ENCODE results near the gene DSPP.
"Not testable (repeated sequence)": the region's sequence is repeated elsewhere in the genome, so short reads cannot be mapped to it uniquely, and the experiment has no call there.

GRCh38 chr4:87574376-87574775, 34.0 kb upstream of the DSPP start:
- not testable (repeated sequence) for TF ChIP-seq CTCF (IDR thresholded peaks at IDR 0.05); RAD21 (IDR thresholded peaks at IDR 0.05; ENCODE audit: low read length); NRF1 (IDR thresholded peaks at IDR 0.05; ENCODE audit: low read depth, low read length); MXI1 (IDR thresholded peaks at IDR 0.05; ENCODE audit: low read depth, low read length); MEF2A (IDR thresholded peaks at IDR 0.05; ENCODE audit: borderline replicate concordance, low read depth); EZH2phosphoT487 (IDR thresholded peaks at IDR 0.05; ENCODE audit: borderline replicate concordance, low read depth); CHD2 (IDR thresholded peaks at IDR 0.05; ENCODE audit: low read length, partially characterized antibody); YY1 (IDR thresholded peaks at IDR 0.05; ENCODE audit: low read depth); SIN3A (IDR thresholded peaks at IDR 0.05; ENCODE audit: borderline replicate concordance, low read depth, low read length); MAX (IDR thresholded peaks at IDR 0.05; ENCODE audit: low read depth); EP300 (IDR thresholded peaks at IDR 0.05; ENCODE audit: borderline replicate concordance in 1 of 2, low read depth in 1 of 2, low read length in 1 of 2); JUND (IDR thresholded peaks at IDR 0.05); FOXJ3 (CRISPR knock-in tag; IDR thresholded peaks at IDR 0.05)
- TF ChIP-seq, protein P1, sequence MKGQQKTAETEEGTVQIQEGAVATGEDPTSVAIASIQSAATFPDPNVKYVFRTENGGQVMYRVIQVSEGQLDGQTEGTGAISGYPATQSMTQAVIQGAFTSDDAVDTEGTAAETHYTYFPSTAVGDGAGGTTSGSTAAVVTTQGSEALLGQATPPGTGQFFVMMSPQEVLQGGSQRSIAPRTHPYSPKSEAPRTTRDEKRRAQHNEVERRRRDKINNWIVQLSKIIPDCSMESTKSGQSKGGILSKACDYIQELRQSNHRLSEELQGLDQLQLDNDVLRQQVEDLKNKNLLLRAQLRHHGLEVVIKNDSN (IDR thresholded peaks at IDR 0.05; ENCODE audit: borderline replicate concordance, low read depth), result not testable (repeated sequence)
